CD4-positive, alpha-beta T cell treated with Interleukin-15 for 1 hour (primary cell): ENCODE data around the gene ARHGAP32.
"Not testable (repeated sequence)": the region's sequence is repeated elsewhere in the genome, so short reads cannot be mapped to it uniquely, and the experiment has no call there.

Experiments
- DNase-seq: peaks from one replicate; pipeline ENCODE4 v3.0.0-alpha.2; 2020

The ARHGAP32 gene

GRCh38 chr11:128927683-128928336 is 264.3 kb downstream of the ARHGAP32 start:
- DNase-seq: no peak

- no peak for DNase-seq
Measured at GRCh38 chr11:128927108-128927461, 265.0 kb downstream of the ARHGAP32 start.

- DNase-seq: no peak
Measured at GRCh38 chr11:128926437-128927107, 265.6 kb downstream of the ARHGAP32 start.

GRCh38 chr11:128926000-128926399 is 266.1 kb downstream of the ARHGAP32 start:
- DNase-seq: no peak

GRCh38 chr11:128925250-128925600 is 266.9 kb downstream of the ARHGAP32 start:
- no peak for DNase-seq

GRCh38 chr11:128924510-128925249 is 267.4 kb downstream of the ARHGAP32 start:
- DNase-seq: no peak

GRCh38 chr11:128924104-128924503 is 268.0 kb downstream of the ARHGAP32 start:
- no peak for DNase-seq

GRCh38 chr11:128921793-128922192 is 270.3 kb downstream of the ARHGAP32 start:
- no peak for DNase-seq

- no peak for DNase-seq
Measured at GRCh38 chr11:128920666-128921065, 271.5 kb downstream of the ARHGAP32 start.

- not testable (repeated sequence) for DNase-seq
Measured at GRCh38 chr11:128919635-128920034, 272.5 kb downstream of the ARHGAP32 start.

- DNase-seq: no peak
Measured at GRCh38 chr11:128919216-128919615, 272.9 kb downstream of the ARHGAP32 start.

- DNase-seq: no peak
Measured at GRCh38 chr11:128917144-128917724, 274.9 kb downstream of the ARHGAP32 start.

GRCh38 chr11:128916681-128917080 is 275.4 kb downstream of the ARHGAP32 start:
- no peak for DNase-seq

GRCh38 chr11:128916037-128916572 is 276.0 kb downstream of the ARHGAP32 start:
- DNase-seq: no peak

- DNase-seq: no peak
Measured at GRCh38 chr11:128915149-128915521, 277.0 kb downstream of the ARHGAP32 start.
